Vagina (tissue), 2 donors: ENCODE data around the gene CPSF7.
"Not testable (repeated sequence)": the region's sequence is repeated elsewhere in the genome, so short reads cannot be mapped to it uniquely, and the experiment has no call there.

Experiments used
- POLR2AphosphoS5 ChIP-seq, 2 donors: sonication (generic); formaldehyde crosslinking; IDR thresholded peaks; one replicate each; pipeline ENCODE4 v1.9.0; 2017; ENCODE audit warnings: antibody characterized with exemption in 2 of 2, mild to moderate bottlenecking in 2 of 2, low read depth in 1 of 2; ENCODE audit not compliant: insufficient read depth in 1 of 2
- TF ChIP-seq, protein P1 (sequence below), 3 experiments: fragments of 450-650 bp in 2 of 3; fragments of 200-600 bp in 1 of 3; sonication (generic) in 1 of 3; IDR thresholded peaks; one replicate each; pipeline ENCODE4 v1.5.1; 2017 to 2019; ENCODE audit warnings: antibody characterized with exemption in 3 of 3, mild to moderate bottlenecking in 2 of 3, moderate library complexity in 2 of 3

DNA sequence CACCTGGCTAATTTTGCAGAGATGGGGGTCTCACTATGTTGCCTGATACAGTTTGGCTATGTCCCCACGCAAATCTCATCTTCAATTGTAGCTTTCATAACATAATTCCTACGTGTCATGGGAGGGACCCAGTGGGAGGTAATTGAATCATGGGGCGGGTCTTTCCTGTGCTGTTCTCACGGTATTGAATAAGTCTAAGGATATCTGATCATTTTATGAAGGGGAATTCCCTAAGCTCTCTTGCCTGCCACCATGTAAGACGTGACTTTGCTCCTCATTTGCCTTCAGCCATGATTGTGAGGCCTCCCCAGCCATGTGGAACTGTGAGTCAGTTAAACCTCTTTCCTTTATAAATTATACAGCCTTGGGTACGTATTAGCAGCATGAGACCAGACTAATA, 37.8 kb upstream of the CPSF7 start:
- TF ChIP-seq, protein P1, sequence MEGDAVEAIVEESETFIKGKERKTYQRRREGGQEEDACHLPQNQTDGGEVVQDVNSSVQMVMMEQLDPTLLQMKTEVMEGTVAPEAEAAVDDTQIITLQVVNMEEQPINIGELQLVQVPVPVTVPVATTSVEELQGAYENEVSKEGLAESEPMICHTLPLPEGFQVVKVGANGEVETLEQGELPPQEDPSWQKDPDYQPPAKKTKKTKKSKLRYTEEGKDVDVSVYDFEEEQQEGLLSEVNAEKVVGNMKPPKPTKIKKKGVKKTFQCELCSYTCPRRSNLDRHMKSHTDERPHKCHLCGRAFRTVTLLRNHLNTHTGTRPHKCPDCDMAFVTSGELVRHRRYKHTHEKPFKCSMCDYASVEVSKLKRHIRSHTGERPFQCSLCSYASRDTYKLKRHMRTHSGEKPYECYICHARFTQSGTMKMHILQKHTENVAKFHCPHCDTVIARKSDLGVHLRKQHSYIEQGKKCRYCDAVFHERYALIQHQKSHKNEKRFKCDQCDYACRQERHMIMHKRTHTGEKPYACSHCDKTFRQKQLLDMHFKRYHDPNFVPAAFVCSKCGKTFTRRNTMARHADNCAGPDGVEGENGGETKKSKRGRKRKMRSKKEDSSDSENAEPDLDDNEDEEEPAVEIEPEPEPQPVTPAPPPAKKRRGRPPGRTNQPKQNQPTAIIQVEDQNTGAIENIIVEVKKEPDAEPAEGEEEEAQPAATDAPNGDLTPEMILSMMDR (IDR thresholded peaks at IDR 0.05): not testable (repeated sequence)
- TF ChIP-seq POLR2AphosphoS5 (IDR thresholded peaks at IDR 0.05; ENCODE audit: insufficient read depth in 1 of 2, low read depth in 1 of 2): not testable (repeated sequence)
